ENCODE measurements around the gene ZFP36L1.

- TF ChIP-seq SP1 (IDR thresholded peaks at IDR 0.05) (no peak), PKNOX1 (IDR thresholded peaks at IDR 0.05) (no peak), TARDBP (IDR thresholded peaks at IDR 0.05) (no peak)
Observed at GRCh38 chr14:68787092-68787992, 5.5 kb downstream of the ZFP36L1 start.

All from HEK293T (cell line).